H9 (cell line): ENCODE data around the gene SLC9B1. TPM values are rescaled to one million over a fixed set of nuclear protein-coding genes. Genes with fewer than 3 reads are reported as not detected.

Experiments used
- DNase-seq: peaks from one replicate; pipeline ENCODE4 v3.0.0-alpha.2; 2017
- H2AFZ ChIP-seq: one replicate; pipeline ENCODE4 v1.6.1; 2013; ENCODE audit warnings: mild to moderate bottlenecking, low read length, control low read depth, moderate library complexity
- H2AK5ac ChIP-seq: 2 replicates; pipeline ENCODE4 v1.6.1; 2013; ENCODE audit warnings: low read length, control low read depth, mixed read lengths; ENCODE audit not compliant: insufficient read length
- H2BK120ac ChIP-seq: one replicate; pipeline ENCODE4 v1.6.1; 2013; ENCODE audit warnings: low read depth, mild to moderate bottlenecking, low read length, control low read depth, inconsistent platforms; ENCODE audit not compliant: poor library complexity, severe bottlenecking
- H2BK12ac ChIP-seq: 2 replicates; pipeline ENCODE4 v1.6.1; 2013; ENCODE audit warnings: low read length, control low read depth, mixed read lengths, low read depth; ENCODE audit not compliant: insufficient read length
- H2BK15ac ChIP-seq: 2 replicates; pipeline ENCODE4 v1.6.1; 2013; ENCODE audit warnings: low read depth, low read length, control low read depth
- H2BK20ac ChIP-seq: one replicate; pipeline ENCODE4 v1.6.1; 2013; ENCODE audit warnings: low read depth, mild to moderate bottlenecking, low read length, control low read depth, inconsistent platforms; ENCODE audit not compliant: poor library complexity, severe bottlenecking
- H2BK5ac ChIP-seq: 2 replicates; pipeline ENCODE4 v1.6.1; 2013; ENCODE audit warnings: low read length, control low read depth, mixed read lengths; ENCODE audit not compliant: insufficient read length
- H3K14ac ChIP-seq: 2 replicates; pipeline ENCODE4 v1.6.1; 2013; ENCODE audit warnings: low read length, control low read depth; ENCODE audit not compliant: insufficient read depth
- H3K18ac ChIP-seq: 2 replicates; pipeline ENCODE4 v1.6.1; 2013; ENCODE audit warnings: low read depth, mild to moderate bottlenecking, mixed read lengths, low read length, control low read depth; ENCODE audit not compliant: insufficient read length
- H3K23ac ChIP-seq: 2 replicates; pipeline ENCODE4 v1.6.1; 2013; ENCODE audit warnings: low read length, control low read depth, mixed read lengths, low read depth; ENCODE audit not compliant: insufficient read length
- H3K23me2 ChIP-seq: 2 replicates; pipeline ENCODE4 v1.6.1; 2013; ENCODE audit warnings: low read depth, mild to moderate bottlenecking, mixed read lengths, low read length, control low read depth; ENCODE audit not compliant: insufficient read length, poor library complexity, severe bottlenecking
- H3K27ac ChIP-seq: 2 replicates; pipeline ENCODE4 v1.5.1; 2013; ENCODE audit warnings: low read length, control low read depth, mixed read lengths, low read depth; ENCODE audit not compliant: insufficient read length
- H3K27me3 ChIP-seq: 2 replicates; pipeline ENCODE4 v1.6.1; 2013; ENCODE audit warnings: low read length, control low read depth, inconsistent platforms; ENCODE audit not compliant: insufficient read depth
- H3K4ac ChIP-seq: 2 replicates; pipeline ENCODE4 v1.6.1; 2013; ENCODE audit warnings: low read depth, mild to moderate bottlenecking, control low read depth, inconsistent platforms, low read length, moderate library complexity
- H3K4me1 ChIP-seq: 2 replicates; pipeline ENCODE4 v1.6.1; 2013; ENCODE audit warnings: low read length, control low read depth, inconsistent platforms; ENCODE audit not compliant: insufficient read depth
- H3K4me2 ChIP-seq: 2 replicates; pipeline ENCODE4 v1.6.1; 2013; ENCODE audit warnings: low read length, control low read depth, mixed read lengths; ENCODE audit not compliant: insufficient read length, insufficient read depth
- H3K56ac ChIP-seq: 2 replicates; pipeline ENCODE4 v1.6.1; 2013; ENCODE audit warnings: low read depth, mild to moderate bottlenecking, mixed read lengths, low read length, control low read depth; ENCODE audit not compliant: insufficient read length
- H3K79me1 ChIP-seq: 2 replicates; pipeline ENCODE4 v1.6.1; 2013; ENCODE audit warnings: low read depth, mild to moderate bottlenecking, moderate library complexity, low read length, control low read depth, inconsistent platforms; ENCODE audit not compliant: insufficient read depth, poor library complexity, severe bottlenecking
- H3K79me2 ChIP-seq: 2 replicates; pipeline ENCODE4 v1.6.1; 2013; ENCODE audit warnings: low read length, control low read depth, inconsistent platforms; ENCODE audit not compliant: insufficient read depth
- H3K9ac ChIP-seq: 2 replicates; pipeline ENCODE4 v1.6.1; 2013; ENCODE audit warnings: low read length, control low read depth, mixed read lengths; ENCODE audit not compliant: insufficient read length; ENCODE audit errors: extremely low read depth
- H3K9me3 ChIP-seq: one replicate; pipeline ENCODE4 v1.6.1; 2013; ENCODE audit warnings: low read depth, low read length, inconsistent platforms; ENCODE audit not compliant: control insufficient read depth
- H3T11ph ChIP-seq: one replicate; pipeline ENCODE4 v1.6.1; 2013; ENCODE audit warnings: mild to moderate bottlenecking, low read length, control low read depth, inconsistent platforms
- H4K20me1 ChIP-seq: one replicate; pipeline ENCODE4 v1.6.1; 2013; ENCODE audit not compliant: control insufficient read depth, insufficient read length, insufficient read depth
- H4K5ac ChIP-seq: 2 replicates; pipeline ENCODE4 v1.6.1; 2013; ENCODE audit warnings: low read depth, mild to moderate bottlenecking, mixed read lengths, low read length, control low read depth; ENCODE audit not compliant: insufficient read length
- H4K8ac ChIP-seq: replicated peaks from 2 replicates; pipeline ENCODE4 v1.6.1; 2013; ENCODE audit warnings: low read length, control low read depth, mixed read lengths, low read depth; ENCODE audit not compliant: insufficient read length
- H4K91ac ChIP-seq: 2 replicates; pipeline ENCODE4 v1.6.1; 2013; ENCODE audit warnings: low read depth, mild to moderate bottlenecking, moderate library complexity, mixed read lengths, low read length, control low read depth; ENCODE audit not compliant: insufficient read length
- H3K27ac Mint-ChIP-seq, 3 experiments: 2 replicates in 2 of 3; 3 replicates in 1 of 3; pipeline ENCODE4 v1.8.0; 2020 to 2021; ENCODE audit warnings: mixed read lengths in 3 of 3, mild to moderate bottlenecking in 1 of 3, moderate library complexity in 1 of 3
- H3K27me3 Mint-ChIP-seq: 2 replicates; pipeline ENCODE4 v1.8.0; 2021; ENCODE audit warnings: low read depth, mild to moderate bottlenecking, moderate library complexity, mixed read lengths
- H3K36me3 Mint-ChIP-seq, 3 experiments: 2 replicates in 2 of 3; 3 replicates in 1 of 3; pipeline ENCODE4 v1.8.0; 2020 to 2021; ENCODE audit warnings: low read depth in 3 of 3, mixed read lengths in 3 of 3; ENCODE audit not compliant: insufficient read depth in 1 of 3
- H3K4me1 Mint-ChIP-seq, 2 experiments: 2 replicates each; pipeline ENCODE4 v1.8.0; 2020; ENCODE audit warnings: mixed read lengths in 2 of 2
- H3K4me3 Mint-ChIP-seq, 2 experiments: 2 replicates in 1 of 2; 3 replicates in 1 of 2; pipeline ENCODE4 v1.8.0; 2020 to 2021; ENCODE audit warnings: mild to moderate bottlenecking in 2 of 2, mixed read lengths in 2 of 2, moderate library complexity in 1 of 2
- H3K9me3 Mint-ChIP-seq, 2 experiments: 2 replicates in 1 of 2; 3 replicates in 1 of 2; pipeline ENCODE4 v1.8.0; 2020; ENCODE audit warnings: mild to moderate bottlenecking in 2 of 2, mixed read lengths in 2 of 2, moderate library complexity in 1 of 2
- WGBS: extraction: QIAGEN DNeasy Blood & Tissue Kit; methylation state at CpG from one replicate; pipeline ENCODE4 v1.1.7; 2013; ENCODE audit warnings: missing lambda C conversion rate, low lambda C conversion rate, mixed read lengths; ENCODE audit not compliant: insufficient read length; ENCODE audit errors: extremely low coverage; 5-methylcytosine and 5-hydroxymethylcytosine counted together
- total RNA-seq: library from RNA; stranded (reverse); gene quantifications from 2 replicates; pipeline ENCODE4 v1.2.1, GENCODE V29; 2021
- TF ChIP-seq, protein P1 (sequence below): fragments of 200-600 bp; sonication (generic); conservative IDR thresholded peaks from 3 replicates; pipeline ENCODE4 v1.8.0; 2021; ENCODE audit warnings: antibody characterized with exemption, mild to moderate bottlenecking

SLC9B1 gene
- total RNA-seq, 1 experiment from 2014 or later, result 0.59 TPM

DNA sequence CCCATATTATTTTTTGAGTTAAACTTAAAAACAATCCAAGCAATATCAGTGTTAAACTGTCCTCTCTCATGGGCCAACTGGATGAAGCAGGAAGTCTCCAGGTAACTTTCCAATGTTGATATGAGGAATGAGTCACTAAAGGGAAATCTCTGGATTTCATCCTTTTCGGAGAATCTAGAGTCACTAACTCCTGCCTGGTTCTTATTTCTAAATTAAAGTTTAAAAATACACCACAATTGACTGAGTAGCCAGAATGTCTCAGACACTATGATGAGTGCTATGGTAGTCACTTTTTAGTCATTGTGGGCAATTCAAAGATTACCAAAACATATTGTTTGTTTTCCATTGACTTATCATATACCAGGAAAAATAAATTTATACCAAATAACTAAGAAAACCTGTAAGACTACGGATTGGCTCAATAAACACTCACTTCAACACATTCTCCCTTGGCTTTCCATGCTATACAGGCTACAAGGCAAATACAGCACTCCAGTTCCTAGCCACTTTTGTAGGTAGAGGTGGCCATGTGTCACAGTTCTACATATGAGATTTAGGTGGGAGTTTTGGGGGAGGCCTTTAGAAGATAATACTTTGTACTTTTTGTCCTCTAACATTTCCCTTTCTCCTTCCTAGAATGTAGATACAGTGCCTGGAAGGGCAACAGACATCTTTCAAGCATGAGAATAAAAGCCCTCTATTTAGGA, 48.5 kb upstream of the SLC9B1 start:
- no peak overlapping the region for H3K4ac ChIP-seq

More for the DNA sequence above, 48.5 kb upstream of the SLC9B1 start:
- no peak overlapping the region for H2BK15ac ChIP-seq
- TF ChIP-seq, protein P1, sequence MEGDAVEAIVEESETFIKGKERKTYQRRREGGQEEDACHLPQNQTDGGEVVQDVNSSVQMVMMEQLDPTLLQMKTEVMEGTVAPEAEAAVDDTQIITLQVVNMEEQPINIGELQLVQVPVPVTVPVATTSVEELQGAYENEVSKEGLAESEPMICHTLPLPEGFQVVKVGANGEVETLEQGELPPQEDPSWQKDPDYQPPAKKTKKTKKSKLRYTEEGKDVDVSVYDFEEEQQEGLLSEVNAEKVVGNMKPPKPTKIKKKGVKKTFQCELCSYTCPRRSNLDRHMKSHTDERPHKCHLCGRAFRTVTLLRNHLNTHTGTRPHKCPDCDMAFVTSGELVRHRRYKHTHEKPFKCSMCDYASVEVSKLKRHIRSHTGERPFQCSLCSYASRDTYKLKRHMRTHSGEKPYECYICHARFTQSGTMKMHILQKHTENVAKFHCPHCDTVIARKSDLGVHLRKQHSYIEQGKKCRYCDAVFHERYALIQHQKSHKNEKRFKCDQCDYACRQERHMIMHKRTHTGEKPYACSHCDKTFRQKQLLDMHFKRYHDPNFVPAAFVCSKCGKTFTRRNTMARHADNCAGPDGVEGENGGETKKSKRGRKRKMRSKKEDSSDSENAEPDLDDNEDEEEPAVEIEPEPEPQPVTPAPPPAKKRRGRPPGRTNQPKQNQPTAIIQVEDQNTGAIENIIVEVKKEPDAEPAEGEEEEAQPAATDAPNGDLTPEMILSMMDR, result no peak
- DNase-seq, result no peak
- H3K23me2 ChIP-seq, result no peaks in the 10 kb centered on the region
- no peak overlapping the region for H2BK20ac ChIP-seq
- no peak overlapping the region for H3K4me3 Mint-ChIP-seq
- H3K36me3 Mint-ChIP-seq, result no peaks in the 10 kb centered on the region
- H4K20me1 ChIP-seq, result no peaks in the 10 kb centered on the region
- H2AK5ac ChIP-seq, result no peak overlapping the region
- no peak overlapping the region for H2BK12ac ChIP-seq
- H2BK120ac ChIP-seq, result no peak overlapping the region
- no peak overlapping the region for H3K27ac ChIP-seq
- H3K18ac ChIP-seq, result no peak overlapping the region
- H3K9ac ChIP-seq, result no peak overlapping the region
- no peaks in the 10 kb centered on the region for H3K9me3 ChIP-seq
- H2BK5ac ChIP-seq, result no peak overlapping the region
- H3K27me3 Mint-ChIP-seq, result no peaks in the 10 kb centered on the region
- H3K27ac Mint-ChIP-seq, result no peak overlapping the region
- no peak overlapping the region for H3T11ph ChIP-seq
- H4K8ac ChIP-seq, result no peak overlapping the region
- no peak overlapping the region for H2AFZ ChIP-seq
- H3K27me3 ChIP-seq, result no peaks in the 10 kb centered on the region
- WGBS, result no CpG with 5 or more reads among the region's 2 CpGs
- no peak overlapping the region for H4K91ac ChIP-seq
- H3K79me1 ChIP-seq, result no peaks in the 10 kb centered on the region
- H3K56ac ChIP-seq, result no peak overlapping the region
- no peak overlapping the region for H3K23ac ChIP-seq
- no peaks in the 10 kb centered on the region for H3K9me3 Mint-ChIP-seq
- no peaks in the 10 kb centered on the region for H3K79me2 ChIP-seq
- H3K14ac ChIP-seq, result no peak overlapping the region
- peaks cover 8 to 10% of the 10 kb centered on the region in 2 experiments for H3K4me1 Mint-ChIP-seq
- H4K5ac ChIP-seq, result no peak overlapping the region
- H3K4me2 ChIP-seq, result no peak overlapping the region
- no peaks in the 10 kb centered on the region for H3K4me1 ChIP-seq
